CD4-positive, alpha-beta T cell treated with Interferon alpha-2 for 1 hour (primary cell): ENCODE data around the gene GKAP1.
A peak's percentile ranks its signal among the peaks of the same experiment; 100 is the strongest.
"Not testable (repeated sequence)": the region's sequence is repeated elsewhere in the genome, so short reads cannot be mapped to it uniquely, and the experiment has no call there.

Experiments
- DNase-seq, 2 donors: peaks; one replicate each; pipeline ENCODE4 v3.0.0-alpha.2; 2020 to 2022

GKAP1 gene

DNA sequence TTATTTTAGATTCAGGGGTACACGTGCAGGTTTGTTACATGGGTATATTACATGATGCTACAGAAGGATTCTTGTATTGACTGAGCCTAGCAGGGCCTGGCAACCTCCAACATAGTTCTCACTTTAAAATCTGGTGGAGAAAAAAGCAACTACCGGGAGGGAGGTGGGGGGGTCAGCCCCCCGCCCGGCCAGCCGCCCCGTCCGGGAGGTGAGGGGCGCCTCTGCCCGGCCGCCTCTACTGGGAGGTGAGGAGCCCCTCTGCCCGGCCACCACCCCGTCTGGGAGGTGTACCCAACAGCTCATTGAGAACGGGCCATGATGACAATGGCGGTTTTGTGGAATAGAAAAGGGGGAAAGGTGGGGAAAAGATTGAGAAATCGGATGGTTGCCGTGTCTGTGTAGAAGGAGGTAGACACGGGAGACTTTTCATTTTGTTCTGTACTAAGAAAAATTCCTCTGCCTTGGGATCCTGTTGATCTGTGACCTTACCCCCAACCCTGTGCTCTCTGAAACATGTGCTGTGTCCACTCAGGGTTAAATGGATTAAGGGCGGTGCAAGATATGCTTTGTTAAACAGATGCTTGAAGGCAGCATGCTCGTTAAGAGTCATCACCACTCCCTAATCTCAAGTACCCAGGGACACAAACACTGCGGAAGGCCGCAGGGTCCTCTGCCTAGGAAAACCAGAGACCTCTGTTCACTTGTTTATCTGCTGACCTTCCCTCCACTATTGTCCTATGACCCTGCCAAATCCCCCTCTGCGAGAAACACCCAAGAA is 88.8 kb downstream of the GKAP1 start:
- DNase-seq = not testable (repeated sequence)

DNA sequence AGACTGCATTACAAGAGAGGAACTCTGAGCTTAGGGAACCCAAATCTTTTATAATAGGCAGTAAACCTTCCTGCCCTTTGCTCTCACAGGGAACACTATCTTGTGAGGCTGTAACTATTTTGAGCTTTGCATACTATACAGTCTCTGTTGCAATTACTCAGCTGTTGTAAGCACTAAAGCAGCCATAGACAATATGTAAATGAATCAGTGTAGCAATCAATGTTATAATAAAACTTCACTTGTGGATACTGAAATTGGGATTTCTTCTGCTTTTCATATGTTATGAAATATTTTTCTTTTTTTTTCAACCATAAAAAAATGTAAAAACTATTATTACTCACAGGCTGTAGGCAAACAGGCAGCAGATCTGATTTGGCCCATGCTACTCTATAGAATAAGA is 93.1 kb downstream of the GKAP1 start:
- DNase-seq = no peak

DNA sequence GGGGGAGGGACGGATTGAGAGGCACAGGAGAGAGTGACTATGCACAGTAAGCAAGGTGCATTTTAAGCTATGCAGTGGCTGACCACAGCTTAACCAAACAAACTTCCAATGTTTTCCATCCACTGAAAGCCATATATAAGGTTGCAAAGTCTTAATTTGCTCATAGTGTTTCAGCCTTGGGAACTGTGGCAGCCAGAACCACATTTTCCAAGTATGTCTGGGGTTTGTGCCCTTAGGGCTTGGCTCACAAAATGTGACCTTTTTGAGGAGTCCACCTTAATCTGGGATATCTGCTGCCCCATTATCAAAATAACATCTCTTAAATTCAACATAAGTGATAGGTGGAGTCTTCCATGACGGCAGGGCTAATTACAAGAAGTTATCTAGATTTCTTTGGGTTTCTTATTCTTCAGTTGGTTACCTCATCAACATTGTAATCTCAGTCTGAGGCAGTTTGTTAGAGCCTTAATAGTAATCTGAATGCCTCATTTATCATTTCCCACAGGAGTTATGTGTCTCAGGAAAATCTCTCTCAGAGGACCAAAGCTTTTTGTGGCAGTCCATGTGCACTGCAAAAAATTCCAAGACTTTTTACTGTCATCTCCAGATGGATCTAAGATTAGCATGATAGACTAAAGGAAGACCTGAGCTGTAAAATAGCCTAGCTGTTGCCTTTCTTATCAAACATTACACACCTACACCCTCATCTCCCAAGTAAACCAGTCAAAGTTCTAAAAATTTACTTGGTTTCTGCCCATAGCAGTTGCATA is 94.7 kb downstream of the GKAP1 start:
- DNase-seq = no peak

DNA sequence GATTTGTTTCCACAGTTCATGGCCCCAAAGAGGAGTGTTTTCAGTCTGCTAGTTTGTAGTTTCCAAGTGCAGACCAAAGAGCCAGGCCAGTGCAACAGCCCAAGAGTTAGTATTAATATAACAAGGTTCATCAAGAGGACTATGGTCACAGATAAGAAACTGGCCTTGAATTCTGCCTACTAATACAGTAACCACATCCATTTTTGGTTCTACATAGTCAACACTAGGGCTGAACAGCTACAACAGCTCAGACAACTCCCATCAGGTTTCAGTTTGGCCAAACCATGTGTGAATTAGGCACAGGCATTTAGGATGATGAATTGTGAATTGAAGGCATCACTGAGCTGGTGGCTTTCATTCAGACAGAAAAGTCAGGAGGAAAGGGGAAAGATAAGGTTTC is 96.1 kb downstream of the GKAP1 start:
- DNase-seq = no peak

DNA sequence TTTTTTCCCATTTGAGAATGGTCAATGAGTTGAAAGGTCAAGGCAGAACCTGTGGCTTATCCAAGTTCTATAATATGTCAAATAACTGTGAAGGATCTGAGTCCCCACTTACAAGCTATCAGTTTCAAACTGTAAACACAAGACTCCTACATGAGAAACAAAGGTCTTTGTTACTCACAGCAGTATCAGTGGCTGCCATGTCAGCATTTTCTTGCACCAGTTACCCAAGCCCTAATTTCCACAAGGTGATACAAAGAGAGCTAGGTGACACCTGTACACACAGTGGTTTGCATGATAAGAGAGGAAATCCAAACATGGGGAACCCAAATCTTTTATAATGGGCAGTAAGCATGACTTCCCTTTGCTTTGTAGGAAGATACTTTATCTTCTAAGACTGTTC is 101.8 kb downstream of the GKAP1 start:
- no peak for DNase-seq

DNA sequence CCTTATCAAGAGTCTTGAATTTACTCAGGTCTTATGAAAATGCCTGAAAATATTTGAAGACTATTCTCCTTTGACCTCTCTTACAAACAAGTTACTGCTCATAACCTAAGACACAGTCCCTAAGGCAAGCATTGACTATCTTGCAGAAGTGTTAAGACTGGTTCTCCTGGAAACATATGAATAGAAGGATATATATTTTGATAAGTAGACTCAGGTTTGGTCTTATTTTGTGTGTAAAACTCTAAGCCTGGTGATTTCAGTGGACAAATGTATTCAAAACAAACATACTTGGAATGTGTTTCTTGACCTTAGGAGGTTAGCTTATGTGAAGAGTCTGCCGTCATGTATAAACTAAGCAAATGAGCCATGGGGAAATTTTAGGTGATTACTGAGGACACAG is 102.3 kb downstream of the GKAP1 start:
- no peak for DNase-seq

DNA sequence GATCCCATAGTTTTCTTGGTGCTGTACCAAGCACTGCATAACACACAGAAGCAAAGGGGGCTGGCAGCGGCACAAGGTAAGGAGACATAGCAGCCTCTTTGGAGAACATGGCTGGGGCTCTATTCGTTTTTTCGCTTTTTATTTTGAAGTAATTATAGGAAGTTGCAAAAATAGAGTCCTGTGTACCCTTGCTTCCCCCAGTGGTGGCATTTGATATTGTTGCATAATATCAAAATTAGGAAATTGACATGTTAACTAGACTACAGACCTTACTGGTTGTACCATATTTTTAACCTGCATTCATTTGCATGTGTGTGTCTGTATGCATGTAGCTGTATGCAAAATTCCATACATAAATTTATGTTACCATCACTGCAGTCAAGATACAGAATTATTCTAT is 103.2 kb downstream of the GKAP1 start:
- DNase-seq = peak in 1 of 2 donors; percentile 33

DNA sequence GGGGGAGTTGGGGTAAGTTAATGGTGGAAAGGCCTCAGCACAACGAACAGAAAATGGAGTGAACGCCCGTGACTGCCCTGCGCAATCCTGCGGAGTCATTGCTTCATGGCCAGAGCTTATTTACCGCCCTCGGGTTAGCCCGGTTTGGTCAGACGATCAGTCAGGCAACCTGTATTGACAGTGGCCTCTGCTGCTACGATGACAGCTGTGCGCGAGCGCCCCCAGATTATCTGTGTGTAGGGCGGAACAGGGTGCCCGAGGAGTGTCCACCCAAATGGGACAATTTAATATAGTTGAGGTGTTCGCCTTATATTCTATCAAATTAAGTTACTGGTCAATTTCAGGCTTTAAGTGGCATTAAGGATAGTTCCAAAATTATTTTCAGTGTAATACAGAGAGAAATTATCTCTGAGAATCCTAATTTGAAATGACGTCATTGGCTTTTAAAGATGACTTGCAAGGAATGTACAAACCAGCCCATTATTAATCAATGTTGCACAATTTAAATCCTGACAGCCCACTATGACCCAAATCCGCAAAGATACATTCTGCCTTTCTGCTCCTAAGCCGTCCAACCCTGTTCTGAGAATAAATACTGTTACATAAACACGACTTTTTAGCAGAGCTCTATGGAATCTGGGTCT is 108.9 kb downstream of the GKAP1 start:
- DNase-seq = peak; percentile 70 to 74

DNA sequence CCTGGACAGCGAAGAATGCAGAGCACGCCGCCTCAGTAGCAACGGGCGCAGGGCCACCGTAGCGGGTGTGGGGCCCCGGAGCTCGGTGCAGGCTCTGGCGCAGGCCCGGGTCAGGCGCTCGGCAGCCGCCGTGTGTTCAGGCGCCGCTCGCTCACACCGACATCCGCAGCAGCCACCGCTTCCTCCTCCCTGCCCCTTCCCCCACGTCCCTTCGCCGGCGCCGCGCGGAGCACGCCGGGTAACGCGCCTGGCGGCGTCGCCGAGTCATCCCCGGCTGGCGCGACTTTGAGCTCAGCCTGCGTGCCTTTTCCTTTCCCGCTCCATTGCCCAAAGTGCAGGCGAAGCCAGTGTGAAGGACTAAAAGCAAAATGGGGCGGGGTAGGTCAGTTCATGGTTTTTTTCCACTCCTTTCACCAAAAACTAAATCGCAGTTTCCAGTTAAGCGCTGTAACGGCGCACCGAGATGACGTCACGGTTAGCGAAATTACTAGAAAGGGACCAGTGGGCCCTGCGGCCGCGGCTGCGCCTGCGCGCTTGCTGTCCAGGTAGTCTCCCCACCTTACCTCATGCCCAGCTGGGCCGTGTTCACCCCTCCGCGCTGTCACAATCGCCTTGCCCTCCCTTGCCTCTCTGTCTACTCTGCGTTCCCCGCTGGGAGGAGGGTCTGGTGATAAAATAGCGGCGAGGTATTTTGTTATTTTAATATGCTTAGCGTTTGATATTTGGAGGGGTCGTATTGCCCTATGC is 109.6 kb downstream of the GKAP1 start, which contains the start of gene UBQLN1:
UBQLN1 (minus strand) TSS at position 191 of the 747 bp plus-strand sequence. CDS start 279 bp downstream, outside the sequence.
- peak; percentile 90 to 92 for DNase-seq

DNA sequence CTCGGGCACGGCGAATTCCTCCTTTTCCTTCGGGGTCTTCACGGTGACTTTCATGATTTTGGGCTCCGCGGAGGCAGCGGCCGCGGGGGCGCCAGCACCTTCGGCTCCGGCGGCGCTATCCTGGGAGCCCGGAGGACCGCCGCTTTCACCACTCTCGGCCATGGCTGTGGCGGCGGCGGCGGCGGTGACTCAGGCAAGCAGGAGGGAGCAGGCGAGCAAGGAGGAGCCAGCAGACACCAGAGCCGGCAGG is 110.1 kb downstream of the GKAP1 start:
- DNase-seq = no peak

DNA sequence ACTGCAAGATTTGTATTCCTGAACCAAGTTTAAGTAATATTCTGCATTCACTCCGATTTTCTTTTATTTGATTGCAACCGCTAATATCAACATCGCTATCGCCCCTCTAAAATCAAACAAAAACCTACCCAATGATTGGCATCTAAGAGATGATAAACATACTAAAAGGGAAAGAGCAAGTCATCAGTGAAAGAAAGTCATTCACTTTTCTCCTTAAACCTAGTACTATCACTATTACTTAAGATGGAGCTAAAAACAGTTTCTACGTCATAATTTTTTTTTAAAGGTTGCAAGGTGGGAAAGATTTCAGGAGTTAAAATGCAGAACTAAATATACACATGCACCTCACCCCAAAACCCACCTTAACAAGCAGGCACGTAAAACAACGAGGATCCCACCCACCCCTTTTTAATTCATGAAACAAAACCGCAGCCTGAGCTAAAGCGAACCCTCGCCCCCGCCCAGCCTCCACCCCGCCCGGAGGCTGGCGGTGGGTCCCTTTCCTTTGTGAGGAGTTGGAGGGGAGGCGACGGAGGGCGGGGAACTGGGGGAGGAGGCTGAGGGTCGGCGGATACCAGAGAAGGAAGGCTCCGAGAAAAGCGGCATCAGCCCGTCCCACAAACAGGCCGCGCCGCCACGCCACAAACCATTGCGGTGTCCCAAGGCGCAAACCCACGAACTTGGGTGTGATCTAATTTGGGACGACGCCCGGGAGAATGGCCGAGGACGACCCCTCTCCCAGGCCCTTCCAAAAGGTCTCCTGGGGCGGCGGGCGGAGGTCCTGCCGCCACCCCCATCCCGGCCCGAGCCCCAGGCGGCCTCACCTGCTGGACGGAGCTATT is 110.7 kb downstream of the GKAP1 start:
- peak; percentile 44 to 73 for DNase-seq

DNA sequence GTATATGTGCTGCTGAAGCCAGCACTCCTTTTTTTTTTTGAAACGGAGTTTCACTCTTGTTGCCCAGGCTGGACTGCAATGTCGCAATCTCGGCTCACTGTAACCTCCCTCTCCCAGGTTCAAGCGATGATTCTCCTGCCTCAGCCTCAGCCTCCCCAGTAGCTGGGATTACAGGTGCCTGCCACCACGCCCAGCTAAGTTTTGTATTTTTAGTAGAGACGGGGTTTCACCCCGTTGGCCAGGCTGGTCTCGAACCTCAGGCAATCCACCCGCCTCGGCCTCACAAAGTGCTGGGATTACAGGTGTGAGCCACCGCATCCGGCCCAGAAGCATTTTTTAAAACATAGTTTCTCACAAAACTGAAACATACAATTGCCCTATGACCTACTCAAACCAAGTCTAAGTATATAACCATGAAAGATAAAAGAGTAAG is 112.3 kb downstream of the GKAP1 start:
- DNase-seq = peak in 1 of 2 donors; percentile 46

DNA sequence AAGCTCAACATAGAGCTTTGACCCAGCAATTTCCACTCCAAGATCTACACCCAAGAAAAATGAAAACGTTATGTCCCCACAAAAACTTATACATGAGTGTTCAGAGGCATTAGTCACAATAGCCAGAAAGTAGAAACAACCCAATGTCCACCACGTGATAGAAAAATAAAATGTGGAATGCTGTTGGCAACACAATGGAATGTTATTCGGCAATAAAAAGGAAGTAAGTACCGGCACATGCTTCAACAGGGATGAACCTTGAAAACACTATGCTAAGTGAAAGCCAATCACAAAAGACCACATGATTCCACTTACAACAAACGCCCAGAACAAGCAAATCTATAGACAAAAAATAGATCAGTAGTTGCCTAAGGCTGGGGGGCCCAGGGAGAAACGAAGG is 115.8 kb downstream of the GKAP1 start:
- no peak for DNase-seq

DNA sequence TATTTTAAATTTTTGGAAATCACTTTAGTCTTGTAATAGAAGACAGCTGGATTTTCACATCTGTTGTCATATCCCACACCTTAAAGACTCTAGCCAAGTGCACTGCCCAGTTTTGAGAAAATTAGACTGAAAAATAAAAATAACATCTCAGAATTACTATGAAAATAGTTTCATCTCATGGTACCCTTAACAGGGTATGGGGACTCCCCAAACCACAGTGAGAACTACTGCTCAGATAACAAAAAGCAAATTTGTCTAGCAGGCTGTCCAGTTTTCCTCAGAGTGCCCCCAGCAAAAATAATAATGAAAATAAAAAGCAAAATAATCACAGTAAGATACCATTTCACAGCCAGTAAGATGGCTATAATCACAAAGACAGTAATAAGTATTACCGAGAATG is 116.3 kb downstream of the GKAP1 start:
- no peak for DNase-seq

DNA sequence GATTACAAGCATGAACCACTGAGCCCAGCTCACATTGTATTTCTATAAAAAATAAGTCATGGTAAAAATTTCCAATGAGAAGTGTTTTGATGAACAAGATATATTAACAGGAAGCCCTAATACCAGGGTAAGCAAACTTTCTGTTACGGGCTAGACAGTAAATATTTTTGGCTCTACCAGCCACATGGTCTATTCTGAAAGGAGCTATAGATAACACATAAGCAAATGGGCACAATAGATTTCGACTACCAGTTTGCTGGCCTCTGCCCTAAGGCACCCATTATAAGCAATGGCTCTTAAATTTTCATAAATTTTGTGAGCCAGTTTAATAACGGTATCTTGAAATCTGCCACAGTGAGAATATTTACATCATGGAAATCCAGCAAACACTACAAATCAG is 118.0 kb downstream of the GKAP1 start:
- no peak for DNase-seq

DNA sequence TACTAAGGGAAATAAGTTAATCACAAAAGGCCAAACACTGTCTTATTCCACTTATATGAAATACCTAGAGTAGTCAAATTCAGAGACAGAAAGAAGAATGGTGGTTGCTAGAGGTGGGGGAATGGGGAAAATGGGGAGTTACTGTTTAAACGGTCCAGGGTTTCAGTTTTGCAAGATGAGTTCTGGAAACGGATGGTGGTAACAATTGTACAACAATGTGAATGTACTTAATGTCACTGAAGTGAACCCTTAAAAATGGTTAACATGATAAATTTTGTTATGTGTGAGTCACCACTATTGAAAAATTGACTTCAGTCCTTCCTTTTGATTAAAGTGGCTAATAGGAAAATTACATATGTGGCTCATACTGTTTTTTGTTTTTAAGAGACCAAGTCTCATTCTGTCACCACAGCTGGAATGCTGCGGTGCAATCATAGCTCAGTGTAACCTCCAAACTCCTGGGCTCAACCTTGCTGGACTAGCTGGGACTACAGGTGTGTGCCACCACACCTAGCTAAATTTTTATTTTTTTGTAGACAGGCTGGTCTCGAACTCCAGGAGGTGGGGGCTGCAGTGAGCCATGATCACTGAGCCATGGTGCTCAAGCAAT is 118.5 kb downstream of the GKAP1 start:
- DNase-seq = no peak

DNA sequence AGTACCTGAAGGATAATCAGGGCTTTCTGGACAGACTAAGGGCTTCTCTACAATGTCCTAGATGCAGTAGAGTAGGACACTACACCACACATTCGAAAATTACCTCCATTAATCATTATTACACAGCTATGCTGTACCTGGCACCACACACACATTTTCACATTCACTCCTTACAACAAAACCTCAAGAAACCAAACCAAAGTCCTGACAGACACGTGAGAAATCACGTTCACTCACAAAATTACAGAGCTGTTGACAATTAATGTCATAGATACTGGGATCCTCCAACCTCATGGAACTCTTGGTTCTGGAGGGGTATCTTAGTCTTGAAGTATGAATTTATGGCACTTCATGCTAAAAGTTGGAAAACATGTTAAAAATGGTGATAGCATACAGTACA is 126.1 kb downstream of the GKAP1 start:
- no peak for DNase-seq
